IMR-90 (cell line): ENCODE data around the gene MT1A. TPM values are rescaled to one million over a fixed set of nuclear protein-coding genes. Genes with fewer than 3 reads are reported as not detected.

Experiments used
- ATAC-seq: fragments of 200-7000 bp; cut with Tn5 transposase; 2 replicates; pipeline ENCODE4 v1.9.1; 2020; ENCODE audit warnings: low read depth, mild to moderate bottlenecking, moderate library complexity
- BruUV-seq: library from RNA; stranded (reverse); fragments of 400-500 nt; replicated peaks from 2 replicates; lab custom pipeline; 2021; lab: Mats Ljungman, UMichigan
- CTCF ChIA-PET: fragments of 300-600 bp; formaldehyde crosslinking; extraction: SDS; loops from one replicate; lab custom pipeline; 2021; ENCODE audit warnings: antibody characterized with exemption; lab: Yijun Ruan, JAX
- POLR2A ChIA-PET: fragments of 300-600 bp; sonication (Branson Sonifier 250); formaldehyde crosslinking; loops from one replicate; lab custom pipeline; 2022; ENCODE audit warnings: antibody characterized with exemption; ENCODE audit not compliant: unreplicated experiment; lab: Charles Lee
- DNase-seq: peaks from one replicate; pipeline ENCODE4 v3.0.0; 2013
- H2AFZ ChIP-seq: replicated peaks from 2 replicates; pipeline ENCODE3; 2013; ENCODE audit warnings: low read length, mild to moderate bottlenecking; ENCODE audit not compliant: poor library complexity
- H2AK5ac ChIP-seq: 2 replicates; pipeline ENCODE4 v1.6.1; 2013; ENCODE audit warnings: low read depth, low read length, inconsistent platforms
- H2AK9ac ChIP-seq: replicated peaks from 2 replicates; pipeline ENCODE3; 2013; ENCODE audit warnings: mild to moderate bottlenecking, low read depth, low read length, moderate library complexity; ENCODE audit not compliant: poor library complexity
- H2BK120ac ChIP-seq: 2 replicates; pipeline ENCODE4 v1.6.1; 2013; ENCODE audit warnings: low read depth, low read length, inconsistent platforms
- H2BK15ac ChIP-seq: 3 replicates; pipeline ENCODE4 v1.6.1; 2013; ENCODE audit warnings: low read depth, low read length, inconsistent platforms
- H2BK20ac ChIP-seq: 2 replicates; pipeline ENCODE4 v1.6.1; 2013; ENCODE audit warnings: low read depth, mild to moderate bottlenecking, inconsistent platforms, low read length, moderate library complexity
- H2BK5ac ChIP-seq: 2 replicates; pipeline ENCODE4 v1.6.1; 2013; ENCODE audit warnings: mild to moderate bottlenecking, low read depth, low read length, inconsistent platforms; ENCODE audit not compliant: poor library complexity, severe bottlenecking
- H3K14ac ChIP-seq: replicated peaks from 2 replicates; pipeline ENCODE4 v1.6.1; 2013; ENCODE audit warnings: low read depth, low read length, inconsistent platforms
- H3K18ac ChIP-seq: 2 replicates; pipeline ENCODE4 v1.6.1; 2013; ENCODE audit warnings: low read depth, low read length, control low read depth
- H3K23ac ChIP-seq: 2 replicates; pipeline ENCODE4 v1.6.1; 2013; ENCODE audit warnings: low read depth, low read length, inconsistent platforms
- H3K27ac ChIP-seq: 2 replicates; pipeline ENCODE4 v1.5.1; 2013; ENCODE audit warnings: mild to moderate bottlenecking, control low read depth, low read length; ENCODE audit not compliant: insufficient read depth
- H3K27me3 ChIP-seq: 2 replicates; pipeline ENCODE4 v1.6.1; 2013; ENCODE audit warnings: low read length; ENCODE audit not compliant: control insufficient read depth, insufficient read depth
- H3K36me3 ChIP-seq: 2 replicates; pipeline ENCODE4 v1.6.1; 2013; ENCODE audit warnings: low read length, mixed read lengths; ENCODE audit not compliant: control insufficient read depth, insufficient read depth
- H3K4ac ChIP-seq: 2 replicates; pipeline ENCODE4 v1.6.1; 2013; ENCODE audit warnings: low read depth, low read length, inconsistent platforms
- H3K4me1 ChIP-seq: 2 replicates; pipeline ENCODE4 v1.6.1; 2013; ENCODE audit warnings: low read length, mixed read lengths; ENCODE audit not compliant: control insufficient read depth, insufficient read depth
- H3K4me2 ChIP-seq: 2 replicates; pipeline ENCODE4 v1.6.1; 2013; ENCODE audit warnings: low read depth, mild to moderate bottlenecking, control low read depth, low read length, moderate library complexity
- H3K4me3 ChIP-seq: 2 replicates; pipeline ENCODE4 v1.5.1; 2013; ENCODE audit warnings: low read depth, mild to moderate bottlenecking, control low read depth, low read length, moderate library complexity; ENCODE audit not compliant: insufficient read depth
- H3K56ac ChIP-seq: 2 replicates; pipeline ENCODE4 v1.6.1; 2013; ENCODE audit warnings: low read length, inconsistent platforms; ENCODE audit not compliant: insufficient read depth; ENCODE audit errors: extremely low read depth
- H3K79me1 ChIP-seq, 2 experiments: 2 replicates each; pipeline ENCODE4 v1.6.1; 2013; ENCODE audit warnings: low read length in 2 of 2, inconsistent platforms in 1 of 2, low read depth in 1 of 2
- H3K9ac ChIP-seq: 2 replicates; pipeline ENCODE4 v1.6.1; 2013; ENCODE audit warnings: low read depth, low read length, control low read depth
- H3K9me1 ChIP-seq: 2 replicates; pipeline ENCODE4 v1.6.1; 2013; ENCODE audit warnings: low read length, inconsistent platforms; ENCODE audit not compliant: insufficient read depth
- H3K9me3 ChIP-seq: 2 replicates; pipeline ENCODE4 v1.6.1; 2013; ENCODE audit warnings: low read length; ENCODE audit not compliant: control insufficient read depth, insufficient read depth
- H4K20me1 ChIP-seq: 2 replicates; pipeline ENCODE4 v1.6.1; 2013; ENCODE audit warnings: low read length, inconsistent platforms; ENCODE audit not compliant: insufficient read depth
- H4K5ac ChIP-seq: 2 replicates; pipeline ENCODE4 v1.6.1; 2013; ENCODE audit warnings: mild to moderate bottlenecking, low read depth, low read length, control low read depth
- H4K8ac ChIP-seq, 2 experiments: 2 replicates each; pipeline ENCODE4 v1.6.1; 2013; ENCODE audit warnings: low read depth in 2 of 2, low read length in 2 of 2, control low read depth in 1 of 2, inconsistent platforms in 1 of 2
- H4K91ac ChIP-seq: 2 replicates; pipeline ENCODE4 v1.6.1; 2013; ENCODE audit warnings: low read depth, low read length, inconsistent platforms; ENCODE audit not compliant: insufficient read depth
- BHLHE40 ChIP-seq: fragments of 150-350 bp; IDR thresholded peaks from 2 replicates; pipeline ENCODE4 v1.6.1; 2016; ENCODE audit warnings: mild to moderate bottlenecking, low read depth, low read length
- CEBPB ChIP-seq: IDR thresholded peaks from 2 replicates; pipeline ENCODE4 v1.6.1; 2012; ENCODE audit warnings: low read depth, low read length, improper control_type of control experiment
- CHD1 ChIP-seq: IDR thresholded peaks from 2 replicates; pipeline ENCODE4 v1.6.1; 2012; ENCODE audit warnings: low read depth, low read length, improper control_type of control experiment
- FOS ChIP-seq: fragments of 150-350 bp; IDR thresholded peaks from 2 replicates; pipeline ENCODE4 v1.6.1; 2016; ENCODE audit warnings: low read depth, low read length
- MAFK ChIP-seq: IDR thresholded peaks from 2 replicates; pipeline ENCODE4 v1.6.1; 2012; ENCODE audit warnings: low read depth, low read length, improper control_type of control experiment
- MAZ ChIP-seq: IDR thresholded peaks from 2 replicates; pipeline ENCODE4 v1.6.1; 2012; ENCODE audit warnings: low read depth, mild to moderate bottlenecking, low read length, improper control_type of control experiment, moderate library complexity, borderline replicate concordance
- MXI1 ChIP-seq: IDR thresholded peaks from 2 replicates; pipeline ENCODE4 v1.6.1; 2012; ENCODE audit warnings: low read depth, mild to moderate bottlenecking, low read length, moderate library complexity, borderline replicate concordance
- NFE2L2 ChIP-seq: fragments of 150-350 bp; IDR thresholded peaks from 2 replicates; pipeline ENCODE4 v1.6.1; 2016; ENCODE audit warnings: low read depth, mild to moderate bottlenecking, low read length
- POLR2A ChIP-seq: IDR thresholded peaks from 2 replicates; pipeline ENCODE4 v1.6.1; 2012; ENCODE audit warnings: mild to moderate bottlenecking, low read depth, low read length
- RAD21 ChIP-seq: IDR thresholded peaks from 2 replicates; pipeline ENCODE4 v1.6.1; 2012; ENCODE audit warnings: low read length, improper control_type of control experiment
- RCOR1 ChIP-seq: IDR thresholded peaks from 2 replicates; pipeline ENCODE4 v1.6.1; 2012; ENCODE audit warnings: mild to moderate bottlenecking, low read length, improper control_type of control experiment; ENCODE audit not compliant: insufficient replicate concordance
- RFX5 ChIP-seq: IDR thresholded peaks from 2 replicates; pipeline ENCODE4 v1.8.0; 2012; ENCODE audit warnings: low read depth, mild to moderate bottlenecking, low read length, moderate library complexity
- SMC3 ChIP-seq: fragments of 150-350 bp; IDR thresholded peaks from 2 replicates; pipeline ENCODE4 v1.6.1; 2016; ENCODE audit warnings: low read depth, mild to moderate bottlenecking, antibody characterized with exemption, low read length, moderate library complexity
- WGBS, 2 experiments: methylation state at CpG; one replicate each; pipeline versions ENCODE4 v1.1.5 to v1.1.7; 2013; ENCODE audit warnings: missing lambda C conversion rate in 2 of 2; ENCODE audit not compliant: insufficient read length in 1 of 2; ENCODE audit errors: extremely low coverage in 2 of 2; 5-methylcytosine and 5-hydroxymethylcytosine counted together
- dilution Hi-C: fragments of 300-500 bp; cut with HindIII; formaldehyde crosslinking; loops from one replicate; pipeline ENCODE4 v1.14.3; 2018; ENCODE audit warnings: low sequenced_read_pairs; ENCODE audit not compliant: unreplicated experiment
- in situ Hi-C: fragments of 300-500 bp; cut with MboI; formaldehyde crosslinking; loops from 3 replicates; pipeline ENCODE4 v1.14.3; 2019; ENCODE audit warnings: low sequenced_read_pairs, inconsistent platforms, mixed read lengths
- intact Hi-C: fragments of 100-400 bp; cut with micrococcal nuclease; formaldehyde crosslinking; loops from 2 replicates; pipeline ENCODE4 v1.10.0; 2022
- polyA plus RNA-seq, 3 experiments: library from polyadenylated mRNA; depleted of rRNA; stranded (reverse); fragments of >200 nt; gene quantifications; 2 replicates each; pipeline ENCODE4 v1.2.3, GENCODE V29; 2012; ENCODE audit warnings: low replicate concordance in 1 of 3
- total RNA-seq: library from RNA; depleted of rRNA; stranded (reverse); fragments of >200 nt; gene quantifications from 2 replicates; pipeline ENCODE4 v1.2.3, GENCODE V29; 2012
- TF ChIP-seq, protein P1 (sequence below): conservative IDR thresholded peaks from 2 replicates; pipeline ENCODE4 v1.5.1; 2012; ENCODE audit warnings: mild to moderate bottlenecking, low read depth, low read length, improper control_type of control experiment
- TF ChIP-seq, protein P2 (sequence below): fragments of 150-350 bp; IDR thresholded peaks from 2 replicates; pipeline ENCODE4 v1.6.1; 2017; ENCODE audit warnings: mild to moderate bottlenecking, antibody characterized with exemption, low read length, low read depth

Gene MT1A
- total and polyA plus RNA-seq, 2 of the 4 experiments (the other 2 are of a cell fraction) = 1.6 TPM; not detected in 1

DNA sequence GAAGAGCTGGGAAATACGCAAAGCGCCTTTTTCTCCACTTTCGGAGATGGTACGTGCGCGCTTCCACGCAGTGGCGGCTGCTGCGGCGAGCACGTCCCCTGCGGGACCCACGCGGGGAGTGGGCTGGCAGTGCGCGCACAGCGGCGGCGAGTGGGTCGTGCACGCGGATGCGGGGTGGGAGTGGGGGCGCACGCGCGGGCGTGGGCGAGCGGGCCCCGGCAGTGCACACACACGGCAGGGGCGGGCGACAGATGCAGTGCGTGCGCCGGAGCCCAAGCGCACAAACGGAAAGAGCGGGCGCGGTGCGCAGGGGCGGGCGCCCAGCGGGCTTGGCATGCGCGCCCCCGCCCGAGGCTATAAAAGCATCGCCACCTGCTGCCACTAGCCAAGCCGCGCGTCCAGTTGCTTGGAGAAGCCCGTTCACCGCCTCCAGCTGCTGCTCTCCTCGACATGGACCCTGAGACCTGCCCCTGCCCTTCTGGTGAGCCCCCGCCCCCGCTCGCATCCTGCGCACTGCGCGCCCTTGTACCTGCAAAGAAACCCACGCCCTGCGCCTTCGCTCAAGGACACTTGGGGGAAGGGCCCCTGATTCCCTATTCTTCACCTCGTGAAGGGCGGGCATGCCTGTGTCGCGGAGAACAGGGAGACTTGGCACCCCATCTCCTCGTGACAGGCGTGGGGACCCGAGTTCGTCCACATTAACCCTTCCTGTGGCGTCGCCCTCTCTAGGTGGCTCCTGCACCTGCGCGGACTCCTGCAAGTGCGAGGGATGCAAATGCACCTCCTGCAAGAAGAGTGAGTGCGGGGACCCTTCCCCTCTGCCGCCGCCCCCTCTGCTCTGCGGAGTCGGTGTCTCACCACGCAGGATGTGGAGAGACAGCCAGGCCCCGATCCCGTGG lies 49.1 kb upstream of the MT1A start, which contains the start of gene MT3:
Gene MT3, plus strand, starts transcription at position 388 of the 899 bp plus-strand sequence. Its CDS starts 63 bp downstream, at position 451.
- H2BK120ac ChIP-seq = no peak within 1 kb of the TSS
- peak within 1 kb of the TSS; percentile 78 for H3K4me2 ChIP-seq
- H4K8ac ChIP-seq = no peak within 1 kb of the TSS
- no peak within 1 kb of the TSS for H3K18ac ChIP-seq
- H2BK5ac ChIP-seq = no peak within 1 kb of the TSS
- H3K56ac ChIP-seq = no peak within 1 kb of the TSS
- H3K4ac ChIP-seq = no peak within 1 kb of the TSS
- 4% methylated on average over 21 of the region's 87 CpGs; no CpG with 5 or more reads in 1 of the 2 experiments for WGBS, 2 experiments
- H2BK15ac ChIP-seq = no peak within 1 kb of the TSS
- H3K4me3 ChIP-seq = peak within 1 kb of the TSS; percentile 44
- no peak within 1 kb of the TSS for H3K23ac ChIP-seq
- CTCF ChIA-PET = no interaction called here
- no peak within 1 kb of the TSS for H4K91ac ChIP-seq
- H3K36me3 ChIP-seq = no peaks in the 10 kb centered on the region
- H2AFZ ChIP-seq = peak within 1 kb of the TSS; percentile 74
- in situ Hi-C loops (no loop called here), dilution Hi-C loops (no loop called here), intact Hi-C loops (no loop called here)
- TF ChIP-seq NFE2L2 (no peak), MAFK (no peak), SMC3 (no peak), BHLHE40 (no peak), FOS (no peak), MXI1 (no peak), POLR2A (no peak), RCOR1 (no peak), CEBPB (no peak), MAZ (no peak), RAD21 (no peak), RFX5 (no peak), CHD1 (no peak)
- TF ChIP-seq, protein P1, sequence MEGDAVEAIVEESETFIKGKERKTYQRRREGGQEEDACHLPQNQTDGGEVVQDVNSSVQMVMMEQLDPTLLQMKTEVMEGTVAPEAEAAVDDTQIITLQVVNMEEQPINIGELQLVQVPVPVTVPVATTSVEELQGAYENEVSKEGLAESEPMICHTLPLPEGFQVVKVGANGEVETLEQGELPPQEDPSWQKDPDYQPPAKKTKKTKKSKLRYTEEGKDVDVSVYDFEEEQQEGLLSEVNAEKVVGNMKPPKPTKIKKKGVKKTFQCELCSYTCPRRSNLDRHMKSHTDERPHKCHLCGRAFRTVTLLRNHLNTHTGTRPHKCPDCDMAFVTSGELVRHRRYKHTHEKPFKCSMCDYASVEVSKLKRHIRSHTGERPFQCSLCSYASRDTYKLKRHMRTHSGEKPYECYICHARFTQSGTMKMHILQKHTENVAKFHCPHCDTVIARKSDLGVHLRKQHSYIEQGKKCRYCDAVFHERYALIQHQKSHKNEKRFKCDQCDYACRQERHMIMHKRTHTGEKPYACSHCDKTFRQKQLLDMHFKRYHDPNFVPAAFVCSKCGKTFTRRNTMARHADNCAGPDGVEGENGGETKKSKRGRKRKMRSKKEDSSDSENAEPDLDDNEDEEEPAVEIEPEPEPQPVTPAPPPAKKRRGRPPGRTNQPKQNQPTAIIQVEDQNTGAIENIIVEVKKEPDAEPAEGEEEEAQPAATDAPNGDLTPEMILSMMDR = no peak
- TF ChIP-seq, protein P2, sequence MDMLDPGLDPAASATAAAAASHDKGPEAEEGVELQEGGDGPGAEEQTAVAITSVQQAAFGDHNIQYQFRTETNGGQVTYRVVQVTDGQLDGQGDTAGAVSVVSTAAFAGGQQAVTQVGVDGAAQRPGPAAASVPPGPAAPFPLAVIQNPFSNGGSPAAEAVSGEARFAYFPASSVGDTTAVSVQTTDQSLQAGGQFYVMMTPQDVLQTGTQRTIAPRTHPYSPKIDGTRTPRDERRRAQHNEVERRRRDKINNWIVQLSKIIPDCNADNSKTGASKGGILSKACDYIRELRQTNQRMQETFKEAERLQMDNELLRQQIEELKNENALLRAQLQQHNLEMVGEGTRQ = no peak
- peak within 1 kb of the TSS; percentile 29 for H2AK9ac ChIP-seq
- no peaks in the 10 kb centered on the region for H3K9me1 ChIP-seq
- DNase-seq (no peak), ATAC-seq (peak; percentile 60)
- no peak within 1 kb of the TSS for H3K14ac ChIP-seq
- H4K20me1 ChIP-seq = no peaks in the 10 kb centered on the region
- H3K9ac ChIP-seq = no peak within 1 kb of the TSS
- no peak within 1 kb of the TSS for H2BK20ac ChIP-seq
- peaks cover 2% of the 10 kb centered on the region; the same call in 1 of the 2 replicates for H3K4me1 ChIP-seq
- H3K27me3 ChIP-seq = peaks cover 61% of the 10 kb centered on the region
- H3K27ac ChIP-seq = no peak within 1 kb of the TSS
- H3K79me1 ChIP-seq = no peaks in the 10 kb centered on the region
- no TSS peak for BruUV-seq
- H4K5ac ChIP-seq = no peak within 1 kb of the TSS
- H3K9me3 ChIP-seq = peaks cover 3% of the 10 kb centered on the region; the same call in 1 of the 2 replicates
- no peak within 1 kb of the TSS for H2AK5ac ChIP-seq
- POLR2A ChIA-PET = no interaction called here
